Activated CD8-positive, alpha-beta T cell treated with anti-CD3 and anti-CD28 coated beads for 36 hours (primary cell): ENCODE data around the gene OR2H1. TPM values are rescaled to one million over a fixed set of nuclear protein-coding genes. Genes with fewer than 3 reads are reported as not detected.

Experiments used
- ATAC-seq: fragments of 200-7000 bp; cut with Tn5 transposase; one replicate; pipeline ENCODE4 v1.10.0; 2021; ENCODE audit warnings: mild to moderate bottlenecking, moderate library complexity
- CTCF ChIA-PET: fragments of 350-600 bp; sonication (Branson Sonifier 250); formaldehyde crosslinking; loops from one replicate; lab custom pipeline; 2021; ENCODE audit warnings: antibody characterized with exemption; lab: Charles Lee
- POLR2A ChIA-PET: fragments of 350-600 bp; sonication (Branson Sonifier 250); formaldehyde crosslinking; loops from one replicate; lab custom pipeline; 2021; ENCODE audit warnings: antibody characterized with exemption; lab: Charles Lee
- DNase-seq: peaks from one replicate; pipeline ENCODE4 v3.0.0-alpha.2; 2020
- H3K27ac Mint-ChIP-seq: one replicate; pipeline ENCODE4 v1.8.0; 2021; ENCODE audit warnings: mild to moderate bottlenecking, mixed read lengths
- H3K27me3 Mint-ChIP-seq: one replicate; pipeline ENCODE4 v1.8.0; 2021; ENCODE audit warnings: mixed read lengths
- H3K36me3 Mint-ChIP-seq: one replicate; pipeline ENCODE4 v1.8.0; 2021; ENCODE audit warnings: low read depth, mixed read lengths
- H3K4me1 Mint-ChIP-seq: one replicate; pipeline ENCODE4 v1.8.0; 2021; ENCODE audit warnings: low read depth, mixed read lengths
- H3K4me3 Mint-ChIP-seq: one replicate; pipeline ENCODE4 v1.8.0; 2021; ENCODE audit warnings: mild to moderate bottlenecking, moderate library complexity, mixed read lengths
- H3K9me3 Mint-ChIP-seq: one replicate; pipeline ENCODE4 v1.8.0; 2021; ENCODE audit warnings: mixed read lengths
- intact Hi-C: fragments of 100-400 bp; cut with micrococcal nuclease; formaldehyde crosslinking; loops from one replicate; pipeline ENCODE4 v1.10.0; 2022
- total RNA-seq, 2 experiments: library from RNA; stranded (reverse); gene quantifications; one replicate each; pipeline ENCODE4 v1.2.3, GENCODE V29; 2021
- TF ChIP-seq, protein P1 (sequence below): fragments of 200-600 bp; IDR thresholded peaks from one replicate; pipeline ENCODE4 v1.8.0; 2022; ENCODE audit warnings: antibody characterized with exemption, mild to moderate bottlenecking

The OR2H1 gene
- total RNA-seq, 2 experiments from 2014 or later: not detected

DNA sequence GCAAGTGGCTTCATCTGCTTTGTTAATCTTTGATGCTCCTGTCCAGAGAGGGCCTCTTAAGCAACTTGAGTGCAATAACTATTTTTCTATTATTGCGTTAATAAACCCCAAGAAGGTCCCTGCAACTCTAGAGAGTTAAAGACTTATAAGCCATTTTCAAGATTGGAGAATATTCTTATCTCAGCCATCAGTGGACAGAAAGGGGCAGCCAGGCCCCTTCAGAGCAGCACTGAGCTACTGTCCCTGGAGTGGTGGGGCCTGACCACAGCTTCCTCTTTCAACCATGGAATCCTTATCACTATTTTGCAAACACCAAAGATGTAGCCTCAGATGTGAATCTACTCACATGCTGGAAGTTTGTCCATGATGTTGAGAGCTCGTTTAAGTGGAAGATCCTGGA, 33.6 kb downstream of the OR2H1 start:
- ATAC-seq: no peak
- H3K27ac Mint-ChIP-seq: no peak overlapping the region
- DNase-seq: no peak
- TF ChIP-seq, protein P1, sequence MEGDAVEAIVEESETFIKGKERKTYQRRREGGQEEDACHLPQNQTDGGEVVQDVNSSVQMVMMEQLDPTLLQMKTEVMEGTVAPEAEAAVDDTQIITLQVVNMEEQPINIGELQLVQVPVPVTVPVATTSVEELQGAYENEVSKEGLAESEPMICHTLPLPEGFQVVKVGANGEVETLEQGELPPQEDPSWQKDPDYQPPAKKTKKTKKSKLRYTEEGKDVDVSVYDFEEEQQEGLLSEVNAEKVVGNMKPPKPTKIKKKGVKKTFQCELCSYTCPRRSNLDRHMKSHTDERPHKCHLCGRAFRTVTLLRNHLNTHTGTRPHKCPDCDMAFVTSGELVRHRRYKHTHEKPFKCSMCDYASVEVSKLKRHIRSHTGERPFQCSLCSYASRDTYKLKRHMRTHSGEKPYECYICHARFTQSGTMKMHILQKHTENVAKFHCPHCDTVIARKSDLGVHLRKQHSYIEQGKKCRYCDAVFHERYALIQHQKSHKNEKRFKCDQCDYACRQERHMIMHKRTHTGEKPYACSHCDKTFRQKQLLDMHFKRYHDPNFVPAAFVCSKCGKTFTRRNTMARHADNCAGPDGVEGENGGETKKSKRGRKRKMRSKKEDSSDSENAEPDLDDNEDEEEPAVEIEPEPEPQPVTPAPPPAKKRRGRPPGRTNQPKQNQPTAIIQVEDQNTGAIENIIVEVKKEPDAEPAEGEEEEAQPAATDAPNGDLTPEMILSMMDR: no peak
- intact Hi-C loops: no loop called here
- POLR2A ChIA-PET: no interaction called here
- H3K27me3 Mint-ChIP-seq: peaks cover 18% of the 10 kb centered on the region
- no peaks in the 10 kb centered on the region for H3K9me3 Mint-ChIP-seq
- H3K4me3 Mint-ChIP-seq: no peak overlapping the region
- H3K36me3 Mint-ChIP-seq: no peaks in the 10 kb centered on the region
- H3K4me1 Mint-ChIP-seq: no peaks in the 10 kb centered on the region
- CTCF ChIA-PET: no interaction called here

DNA sequence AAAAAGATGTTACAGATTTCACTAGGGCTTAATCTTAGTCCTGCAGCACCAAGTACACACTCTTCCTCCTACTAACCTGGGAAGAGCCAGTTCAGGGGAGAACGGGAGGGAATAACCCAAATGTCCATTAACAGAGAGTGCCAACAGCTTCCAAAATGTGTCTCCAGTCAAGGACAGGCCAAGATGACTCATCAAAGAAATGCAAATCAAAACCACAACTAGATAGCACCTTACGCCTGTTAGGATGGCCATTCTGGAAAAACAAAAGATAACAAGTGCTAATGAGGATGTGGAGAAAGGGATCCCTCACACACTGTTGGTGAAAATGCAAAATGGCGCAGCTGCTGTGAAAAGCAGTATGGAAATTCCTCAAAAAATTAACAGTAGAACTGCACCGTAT, 34.6 kb downstream of the OR2H1 start:
- ChIA-PET POLR2A (interaction anchor here (0.6 kb wide), 1 partner anchor 127 kb away, joined by 3 read pairs; no protein-coding TSS in a partner anchor), CTCF (no interaction called here)
- Mint-ChIP-seq H3K9me3 (no peaks in the 10 kb centered on the region), H3K36me3 (no peaks in the 10 kb centered on the region), H3K4me3 (no peak overlapping the region), H3K27me3 (peaks cover 18% of the 10 kb centered on the region), H3K4me1 (no peaks in the 10 kb centered on the region), H3K27ac (no peak overlapping the region)
- TF ChIP-seq, protein P1: no peak
- intact Hi-C loops: no loop called here
- no peak for ATAC-seq
- DNase-seq: no peak

DNA sequence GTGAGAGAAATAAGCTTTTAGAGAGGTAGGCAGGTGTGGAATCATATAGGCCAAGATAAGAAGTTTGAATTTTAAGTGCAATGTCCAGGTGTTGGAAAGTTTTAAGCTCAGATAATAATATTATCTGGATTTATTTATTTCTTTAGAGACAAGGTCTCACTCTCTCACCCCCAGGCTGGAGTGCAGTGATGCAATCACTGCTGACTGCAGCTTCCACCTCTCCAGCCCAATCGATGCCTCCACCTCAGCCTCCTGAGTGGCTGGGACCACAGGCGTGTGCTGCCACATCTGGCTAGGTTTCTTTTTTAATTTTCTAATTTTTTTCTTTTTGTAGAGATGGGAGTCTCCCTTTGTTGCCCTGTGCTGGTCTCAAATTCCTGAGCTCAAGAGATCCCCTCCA, 36.3 kb downstream of the OR2H1 start:
- Mint-ChIP-seq H3K4me1 (no peaks in the 10 kb centered on the region), H3K36me3 (no peaks in the 10 kb centered on the region), H3K4me3 (no peak overlapping the region), H3K27ac (no peak overlapping the region), H3K27me3 (peaks cover 15% of the 10 kb centered on the region), H3K9me3 (no peaks in the 10 kb centered on the region)
- ATAC-seq (no peak), DNase-seq (no peak)
- ChIA-PET CTCF (interaction anchor here (1.0 kb wide), 1 partner anchor 156 kb away, joined by 3 read pairs; no protein-coding TSS in a partner anchor), POLR2A (no interaction called here)
- intact Hi-C loops: no loop called here
- TF ChIP-seq, protein P1: no peak

DNA sequence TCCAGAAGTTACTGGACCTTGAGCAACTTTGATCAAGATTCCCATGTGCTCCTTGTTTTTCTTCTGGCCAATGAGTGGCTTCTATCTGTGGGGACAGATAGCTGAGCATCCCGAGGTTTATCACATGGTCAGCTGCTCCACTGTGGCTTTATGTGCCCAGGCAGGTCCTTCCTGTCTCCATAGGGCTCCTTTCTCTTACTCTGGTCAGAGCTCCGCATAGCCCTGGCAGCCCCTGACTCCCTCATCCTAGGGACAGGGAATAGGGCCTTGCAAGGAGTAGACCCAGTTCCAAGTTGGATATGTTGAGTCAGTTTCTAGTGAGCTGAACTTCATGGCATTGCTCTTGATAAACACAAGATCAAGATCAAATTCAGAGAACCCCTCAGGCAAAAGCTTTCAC, 37.2 kb downstream of the OR2H1 start:
- DNase-seq (no peak), ATAC-seq (no peak)
- Mint-ChIP-seq H3K4me1 (no peaks in the 10 kb centered on the region), H3K4me3 (no peak overlapping the region), H3K27me3 (peaks cover 19% of the 10 kb centered on the region), H3K36me3 (no peaks in the 10 kb centered on the region), H3K27ac (no peak overlapping the region), H3K9me3 (no peaks in the 10 kb centered on the region)
- POLR2A ChIA-PET: no interaction called here
- TF ChIP-seq, protein P1: no peak
- CTCF ChIA-PET: no interaction called here
- intact Hi-C loops: no loop called here

DNA sequence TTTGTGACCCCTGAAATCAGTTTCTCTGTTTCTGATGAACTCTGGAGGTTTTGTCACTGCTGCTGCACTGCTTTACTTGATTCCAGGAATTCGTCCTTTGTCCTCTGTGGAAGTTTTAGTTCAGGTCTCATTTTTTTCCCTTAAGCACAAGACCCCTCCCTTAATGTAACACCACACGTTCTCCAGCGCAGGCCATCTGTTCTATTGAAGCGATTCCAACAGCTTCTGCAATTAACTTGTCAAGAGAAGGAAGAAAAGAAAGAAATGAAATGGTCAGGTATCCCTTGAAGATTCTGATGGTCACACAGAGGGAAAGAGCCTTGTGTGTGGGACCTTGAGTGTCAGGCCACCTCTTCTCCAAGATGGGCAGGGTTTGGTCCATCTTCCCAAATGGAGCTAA, 38.6 kb downstream of the OR2H1 start:
- ChIA-PET POLR2A (no interaction called here), CTCF (no interaction called here)
- H3K36me3 Mint-ChIP-seq: no peaks in the 10 kb centered on the region
- no peaks in the 10 kb centered on the region for H3K9me3 Mint-ChIP-seq
- no peaks in the 10 kb centered on the region for H3K4me1 Mint-ChIP-seq
- DNase-seq: no peak
- TF ChIP-seq, protein P1: no peak
- no peak for ATAC-seq
- no peak overlapping the region for H3K4me3 Mint-ChIP-seq
- H3K27ac Mint-ChIP-seq: no peak overlapping the region
- intact Hi-C loops: no loop called here
- peaks cover 12% of the 10 kb centered on the region for H3K27me3 Mint-ChIP-seq
